ENCODE results near the gene ADAM12.

- no peak for TF ChIP-seq CTCF (IDR thresholded peaks at IDR 0.05)
- no peak for TF ChIP-seq POLR2A (IDR thresholded peaks at IDR 0.05)
These were observed 256.9 kb downstream of the ADAM12 start for GRCh38 chr10:126131341-126131740.

Measured in prostate gland (tissue), 2 donors.